Activated naive CD8-positive, alpha-beta T cell treated with anti-CD3 and anti-CD28 coated beads, Interleukin-2, amount 10 ng/mL, durations not matched to agents 7 days and 5 days (primary cell): ENCODE measurements around the gene ANKRD31. TPM values are rescaled to one million over a fixed set of nuclear protein-coding genes. Genes with fewer than 3 reads are reported as not detected.
"Not testable (repeated sequence)": the region's sequence is repeated elsewhere in the genome, so short reads cannot be mapped to it uniquely, and the experiment has no call there.

Experiments
- ATAC-seq: fragments of 150-1000 bp; cut with Tn5 transposase; one replicate; pipeline ENCODE4 v1.10.0; 2021; ENCODE audit warnings: low read depth, moderate library complexity
- POLR2A ChIA-PET: fragments of 350-600 bp; sonication (Branson Sonifier 250); formaldehyde crosslinking; loops from one replicate; lab custom pipeline; 2021; ENCODE audit warnings: antibody characterized with exemption; lab: Charles Lee
- DNase-seq: peaks from one replicate; pipeline ENCODE4 v3.0.0; 2021
- H3K27ac Mint-ChIP-seq: one replicate; pipeline ENCODE4 v1.8.0; 2022; ENCODE audit warnings: mild to moderate bottlenecking, mixed read lengths
- H3K27me3 Mint-ChIP-seq: one replicate; pipeline ENCODE4 v1.8.0; 2022; ENCODE audit warnings: mild to moderate bottlenecking, moderate library complexity, mixed read lengths
- H3K36me3 Mint-ChIP-seq: one replicate; pipeline ENCODE4 v1.8.0; 2021; ENCODE audit warnings: mild to moderate bottlenecking, mixed read lengths
- H3K4me1 Mint-ChIP-seq: one replicate; pipeline ENCODE4 v1.8.0; 2021; ENCODE audit warnings: mixed read lengths
- H3K4me3 Mint-ChIP-seq: one replicate; pipeline ENCODE4 v1.8.0; 2022; ENCODE audit warnings: mild to moderate bottlenecking, moderate library complexity, mixed read lengths
- H3K9me3 Mint-ChIP-seq: one replicate; pipeline ENCODE4 v1.8.0; 2021; ENCODE audit warnings: mixed read lengths
- total RNA-seq, 2 experiments: library from RNA; stranded (reverse); gene quantifications; one replicate each; pipeline ENCODE4 v1.2.3, GENCODE V29; 2021

ANKRD31 gene
- total RNA-seq, 2 experiments from 2014 or later, result 0.51 to 0.58 TPM

DNA sequence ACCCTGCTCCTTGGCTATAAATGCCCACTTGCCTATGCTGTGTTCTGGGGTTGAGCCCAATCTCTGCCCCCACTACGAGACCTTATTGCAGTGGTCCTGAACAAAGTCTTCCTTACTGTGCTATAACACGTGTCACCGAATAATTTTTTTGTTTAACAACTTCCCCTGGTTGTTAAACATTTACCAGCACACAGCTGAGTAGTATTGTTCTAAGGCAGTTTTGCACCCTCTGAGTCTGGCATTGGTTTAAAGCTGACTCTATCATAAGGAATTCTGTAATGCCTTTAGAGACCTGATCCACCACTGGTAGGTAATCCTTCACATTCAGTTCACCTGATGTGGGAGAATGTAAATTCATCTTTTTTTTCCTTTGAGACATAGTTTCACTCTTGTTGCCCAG, 25.6 kb upstream of the ANKRD31 start:
- no peak overlapping the region for H3K27ac Mint-ChIP-seq

DNA sequence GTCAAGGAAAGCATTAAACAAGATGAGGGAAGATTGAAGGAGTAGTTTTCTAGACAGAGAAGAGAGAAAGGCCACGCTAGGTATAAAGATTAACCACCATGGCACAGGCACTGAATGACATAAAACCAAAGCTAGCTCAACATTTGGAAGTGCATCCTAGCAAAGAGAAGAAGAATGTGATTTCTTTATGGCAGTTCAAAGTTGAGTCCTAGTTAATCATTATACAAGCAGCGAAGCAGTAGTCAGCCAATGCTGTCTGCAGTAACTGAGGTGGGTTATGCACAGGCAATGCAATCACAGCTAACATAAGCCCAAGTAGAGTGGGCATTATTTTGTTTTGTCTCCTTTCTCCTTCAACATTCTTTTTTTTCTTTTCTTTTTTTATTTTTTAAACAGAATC, 24.0 kb upstream of the ANKRD31 start:
- H3K27ac Mint-ChIP-seq, result no peak overlapping the region
- H3K36me3 Mint-ChIP-seq, result no peaks in the 10 kb centered on the region
- H3K9me3 Mint-ChIP-seq, result peaks cover 5% of the 10 kb centered on the region
- no peak for DNase-seq
- no peak for ATAC-seq
- peaks cover 6% of the 10 kb centered on the region for H3K27me3 Mint-ChIP-seq
- POLR2A ChIA-PET, result no interaction called here
- H3K4me1 Mint-ChIP-seq, result no peaks in the 10 kb centered on the region
- H3K4me3 Mint-ChIP-seq, result no peak overlapping the region

More for the DNA sequence above, 25.6 kb upstream of the ANKRD31 start:
- Mint-ChIP-seq H3K27me3 (peaks cover 6% of the 10 kb centered on the region), H3K4me3 (no peak overlapping the region), H3K36me3 (no peaks in the 10 kb centered on the region), H3K4me1 (no peaks in the 10 kb centered on the region), H3K9me3 (no peaks in the 10 kb centered on the region)
- DNase-seq (no peak), ATAC-seq (no peak)
- POLR2A ChIA-PET, result no interaction called here

DNA sequence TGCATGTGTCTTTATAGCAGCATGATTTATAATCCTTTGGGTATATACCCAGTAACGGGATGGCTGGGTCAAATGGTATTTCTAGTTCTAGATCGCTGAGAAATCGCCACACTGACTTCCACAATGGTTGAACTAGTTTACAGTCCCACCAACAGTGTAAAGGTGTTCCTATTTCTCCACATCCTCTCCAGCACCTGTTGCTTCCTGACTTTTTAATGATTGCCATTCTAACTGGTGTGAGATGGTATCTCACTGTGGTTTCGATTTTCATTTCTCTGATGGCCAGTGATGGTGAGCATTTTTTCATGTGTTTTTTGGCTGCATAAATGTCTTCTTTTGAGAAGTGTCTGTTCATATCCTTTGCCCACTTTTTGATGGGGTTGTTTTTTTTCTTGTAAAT, 13.8 kb upstream of the ANKRD31 start:
- ATAC-seq, H3K4me1 Mint-ChIP-seq, H3K9me3 Mint-ChIP-seq, H3K4me3 Mint-ChIP-seq, DNase-seq, H3K27ac Mint-ChIP-seq, POLR2A ChIA-PET, H3K36me3 Mint-ChIP-seq, H3K27me3 Mint-ChIP-seq: not testable (repeated sequence)

DNA sequence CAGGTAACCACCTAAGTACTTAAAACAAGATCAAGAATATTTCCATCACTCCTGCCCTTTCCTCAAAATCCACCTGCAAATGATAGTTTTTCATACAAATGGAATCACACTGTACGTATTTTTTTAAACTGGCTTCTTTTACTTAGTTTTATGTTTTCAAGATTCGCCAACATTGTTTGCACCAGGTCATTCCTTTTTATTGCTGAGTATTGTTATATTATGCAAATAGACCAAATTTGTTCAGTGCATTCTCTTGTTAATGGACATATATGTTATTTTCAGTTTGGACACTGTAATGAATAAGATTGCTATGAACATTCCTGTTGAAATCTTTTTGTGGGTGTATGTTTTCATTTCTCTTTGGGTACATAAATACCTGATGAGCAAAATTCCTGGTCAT, 8.3 kb upstream of the ANKRD31 start:
- H3K4me3 Mint-ChIP-seq, result no peak overlapping the region
- no peaks in the 10 kb centered on the region for H3K36me3 Mint-ChIP-seq
- POLR2A ChIA-PET, result no interaction called here
- H3K9me3 Mint-ChIP-seq, result no peaks in the 10 kb centered on the region
- no peak for ATAC-seq
- H3K27ac Mint-ChIP-seq, result no peak overlapping the region
- DNase-seq, result no peak
- H3K4me1 Mint-ChIP-seq, result no peaks in the 10 kb centered on the region
- H3K27me3 Mint-ChIP-seq, result peaks cover 3% of the 10 kb centered on the region

DNA sequence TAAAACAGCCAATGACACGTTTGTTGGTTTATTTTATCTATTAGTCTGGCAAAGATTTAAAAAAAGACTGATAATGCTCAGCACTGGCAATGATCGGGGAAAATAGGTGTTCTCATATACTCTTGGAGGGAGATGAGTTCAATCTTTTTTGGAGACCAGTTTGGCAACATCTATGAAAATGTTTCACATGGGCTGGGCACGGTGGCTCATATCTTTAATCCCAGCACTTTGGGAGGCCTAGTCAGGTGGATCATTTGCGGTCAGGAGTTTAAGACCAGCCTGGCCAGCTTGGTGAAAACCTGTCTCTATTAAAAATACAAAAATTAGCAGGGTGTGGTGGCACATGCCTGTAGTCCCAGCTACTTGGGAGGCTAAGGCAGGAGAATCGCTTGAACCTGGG, 6.8 kb upstream of the ANKRD31 start:
- no peak overlapping the region for H3K4me3 Mint-ChIP-seq
- H3K36me3 Mint-ChIP-seq, result no peaks in the 10 kb centered on the region
- peaks cover 2% of the 10 kb centered on the region for H3K4me1 Mint-ChIP-seq
- DNase-seq, result no peak
- H3K27me3 Mint-ChIP-seq, result no peaks in the 10 kb centered on the region
- H3K27ac Mint-ChIP-seq, result no peak overlapping the region
- ATAC-seq, result no peak
- H3K9me3 Mint-ChIP-seq, result no peaks in the 10 kb centered on the region
- POLR2A ChIA-PET, result no interaction called here

DNA sequence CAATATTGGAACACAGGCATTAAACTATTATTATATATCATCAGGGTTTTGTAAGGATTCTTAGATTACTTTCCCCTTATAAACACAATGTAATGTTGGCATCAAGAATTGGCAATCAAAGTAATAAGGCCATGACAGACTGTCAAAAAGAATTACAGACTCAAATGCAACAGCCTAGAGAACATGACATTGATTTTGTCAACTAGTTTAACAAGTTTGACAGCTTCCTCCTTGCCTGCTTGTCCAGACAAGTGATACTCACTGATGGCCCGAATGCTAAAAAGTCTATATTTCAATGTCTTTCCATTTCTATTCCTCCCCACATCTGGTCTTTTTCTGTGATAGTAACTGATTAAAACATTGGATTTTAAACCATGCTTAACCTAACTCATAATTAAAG, 6.4 kb upstream of the ANKRD31 start:
- POLR2A ChIA-PET, result no interaction called here
- Mint-ChIP-seq H3K36me3 (no peaks in the 10 kb centered on the region), H3K27ac (no peak overlapping the region), H3K27me3 (no peaks in the 10 kb centered on the region), H3K4me1 (peaks cover 3% of the 10 kb centered on the region), H3K9me3 (no peaks in the 10 kb centered on the region), H3K4me3 (no peak overlapping the region)
- ATAC-seq, result no peak
- DNase-seq, result no peak

DNA sequence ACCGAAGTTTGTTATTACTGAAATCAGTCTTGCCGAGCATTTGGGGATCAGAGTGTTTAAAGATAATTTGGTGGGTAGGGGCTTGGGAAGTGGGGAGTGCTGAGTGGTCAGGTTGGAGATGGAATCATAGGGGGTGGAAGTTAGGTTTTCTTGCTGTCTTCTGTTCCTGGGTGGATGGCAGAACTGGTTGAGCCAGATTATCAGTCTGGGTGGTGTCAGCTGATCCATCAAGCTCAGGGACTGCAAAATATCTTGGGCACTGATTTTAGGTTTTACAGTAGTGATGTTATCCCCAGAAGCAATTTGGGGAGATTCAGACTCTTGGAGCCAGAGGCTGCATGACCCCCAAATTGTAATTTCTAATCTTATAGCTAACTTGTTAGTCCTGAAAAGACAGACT, 5.4 kb upstream of the ANKRD31 start:
- Mint-ChIP-seq H3K4me1 (peaks cover 6% of the 10 kb centered on the region), H3K27ac (no peak overlapping the region), H3K4me3 (no peak overlapping the region), H3K36me3 (no peaks in the 10 kb centered on the region), H3K9me3 (no peaks in the 10 kb centered on the region), H3K27me3 (no peaks in the 10 kb centered on the region)
- ATAC-seq (no peak), DNase-seq (no peak)
- POLR2A ChIA-PET, result interaction anchor here (0.5 kb wide), 1 partner anchor 71 kb away, joined by 3 read pairs; no protein-coding TSS in a partner anchor

DNA sequence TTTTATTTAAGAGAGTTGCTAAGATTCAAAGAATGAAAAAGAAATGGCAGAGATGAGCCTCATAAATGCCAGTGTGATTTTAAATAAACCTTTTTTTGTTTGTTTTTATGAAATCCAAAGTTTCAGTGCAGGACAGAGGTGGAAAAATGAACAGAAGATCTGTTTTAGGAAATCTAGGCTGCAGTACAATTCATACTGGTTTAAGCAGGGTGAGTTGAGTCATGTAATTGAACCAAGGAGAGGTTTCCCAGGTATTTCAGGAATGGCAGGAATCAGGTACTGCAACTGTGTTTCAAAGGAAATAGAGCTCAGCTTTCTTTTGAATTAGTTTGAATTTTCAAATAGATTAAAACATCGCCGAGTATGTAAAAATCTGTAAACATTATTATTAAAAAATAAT, 3.0 kb upstream of the ANKRD31 start:
- no peaks in the 10 kb centered on the region for H3K27me3 Mint-ChIP-seq
- no peaks in the 10 kb centered on the region for H3K36me3 Mint-ChIP-seq
- H3K9me3 Mint-ChIP-seq, result no peaks in the 10 kb centered on the region
- DNase-seq (no peak), ATAC-seq (no peak)
- no peak overlapping the region for H3K4me3 Mint-ChIP-seq
- H3K4me1 Mint-ChIP-seq, result peaks cover 14% of the 10 kb centered on the region
- no peak overlapping the region for H3K27ac Mint-ChIP-seq
- POLR2A ChIA-PET, result no interaction called here

DNA sequence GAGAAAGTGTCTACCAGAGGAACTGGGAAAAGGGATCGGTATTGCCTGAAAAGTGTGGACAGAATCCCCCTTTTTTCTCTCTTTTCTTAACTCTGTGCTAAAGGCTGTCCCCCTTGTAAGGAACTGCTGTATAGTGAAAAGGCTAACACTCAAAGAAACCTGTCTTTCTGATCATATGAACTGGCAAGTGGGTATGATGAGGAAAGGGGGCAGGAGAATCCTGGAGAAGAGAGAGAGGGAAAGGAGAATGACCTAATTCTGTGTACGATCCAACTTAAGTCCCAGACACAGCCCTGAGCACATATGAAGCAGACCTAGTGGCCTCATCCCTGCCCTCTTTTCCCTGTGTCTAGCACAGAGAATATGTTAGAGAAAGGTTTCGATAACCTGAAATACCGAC, 967 bp downstream of the ANKRD31 start:
- H3K36me3 Mint-ChIP-seq, result no peaks in the 10 kb centered on the region
- H3K4me1 Mint-ChIP-seq, result peaks cover 14% of the 10 kb centered on the region
- DNase-seq (no peak), ATAC-seq (no peak)
- H3K27me3 Mint-ChIP-seq, result no peaks in the 10 kb centered on the region
- POLR2A ChIA-PET, result interaction anchor here (0.6 to 2.8 kb wide), 12 partner anchors 101 to 477 kb away, joined by 3 to 31 read pairs (median 6); partner anchors contain the start of genes GCNT4 and HMGCR
- H3K27ac Mint-ChIP-seq, result peak overlapping the region; percentile 98
- H3K4me3 Mint-ChIP-seq, result peak overlapping the region; percentile 89
- H3K9me3 Mint-ChIP-seq, result no peaks in the 10 kb centered on the region

DNA sequence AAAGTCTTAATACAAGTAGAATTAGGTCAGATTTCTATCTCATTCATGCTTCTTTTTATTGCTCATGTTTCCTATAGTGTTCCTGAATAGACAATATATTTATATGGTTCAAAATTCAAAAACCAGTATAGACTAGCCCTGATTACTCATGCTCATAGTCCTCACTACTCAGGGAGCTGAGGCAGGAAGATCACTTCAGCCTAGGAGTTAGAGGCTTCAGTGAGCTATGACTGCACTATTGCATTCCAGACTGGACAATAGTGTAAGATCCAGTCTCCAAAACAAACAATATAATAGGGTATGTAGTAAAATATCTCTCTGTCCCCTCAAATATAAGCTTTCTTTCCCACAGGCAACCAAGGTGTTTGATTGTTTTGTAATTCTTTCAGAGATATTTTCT, 2.4 kb downstream of the ANKRD31 start:
- Mint-ChIP-seq H3K27ac (no peak overlapping the region), H3K36me3 (no peaks in the 10 kb centered on the region), H3K4me3 (no peak overlapping the region), H3K9me3 (no peaks in the 10 kb centered on the region), H3K4me1 (peaks cover 14% of the 10 kb centered on the region), H3K27me3 (no peaks in the 10 kb centered on the region)
- POLR2A ChIA-PET, result no interaction called here
- DNase-seq, result no peak
- no peak for ATAC-seq

DNA sequence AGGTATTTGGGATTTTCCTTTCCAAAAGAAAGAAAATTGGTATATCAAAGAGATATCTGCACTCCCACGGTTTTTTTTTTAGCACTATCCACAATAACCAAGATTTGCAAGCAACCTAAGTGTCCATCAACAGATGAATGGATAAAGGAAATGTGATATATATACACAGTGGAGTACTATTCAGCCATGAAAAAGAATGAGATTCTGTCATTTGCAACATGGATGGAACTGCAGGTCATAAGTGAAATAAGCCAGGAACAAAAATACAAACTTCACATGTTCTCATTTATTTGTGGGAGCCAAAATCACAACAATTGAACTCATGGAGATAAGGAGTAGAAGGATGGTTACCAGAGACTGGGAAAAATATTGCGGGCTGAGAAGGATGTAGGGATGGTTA, 9.8 kb downstream of the ANKRD31 start:
- POLR2A ChIA-PET, result interaction anchor here (0.5 kb wide), 1 partner anchor 1704 kb away, joined by 3 read pairs; no protein-coding TSS in a partner anchor
- H3K27me3 Mint-ChIP-seq, result no peaks in the 10 kb centered on the region
- no peak overlapping the region for H3K4me3 Mint-ChIP-seq
- no peak overlapping the region for H3K27ac Mint-ChIP-seq
- peaks cover 2% of the 10 kb centered on the region for H3K36me3 Mint-ChIP-seq
- ATAC-seq (no peak), DNase-seq (no peak)
- no peaks in the 10 kb centered on the region for H3K4me1 Mint-ChIP-seq
- peaks cover 2% of the 10 kb centered on the region for H3K9me3 Mint-ChIP-seq

DNA sequence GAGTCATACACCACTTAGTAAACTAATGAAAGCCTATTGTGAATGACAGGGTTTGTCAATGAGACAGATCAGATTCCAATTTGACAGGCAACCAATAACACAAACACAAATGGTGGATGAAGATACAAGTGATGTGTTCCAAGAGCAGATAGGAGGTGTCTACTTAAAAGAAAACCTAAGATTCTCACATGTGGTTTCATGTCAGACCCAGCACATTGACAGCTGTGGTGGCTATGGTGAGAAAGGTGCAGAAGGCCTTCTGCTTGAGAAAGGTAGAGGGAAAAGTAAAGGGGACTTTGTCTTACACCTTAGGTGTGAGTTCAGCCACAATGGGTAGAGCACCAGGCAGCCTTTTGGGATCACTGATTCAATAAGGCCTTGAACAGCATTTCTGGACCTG, 11.2 kb downstream of the ANKRD31 start:
- Mint-ChIP-seq H3K9me3 (peaks cover 4% of the 10 kb centered on the region), H3K27ac (no peak overlapping the region), H3K27me3 (no peaks in the 10 kb centered on the region), H3K4me1 (no peaks in the 10 kb centered on the region), H3K36me3 (peaks cover 2% of the 10 kb centered on the region), H3K4me3 (no peak overlapping the region)
- ATAC-seq (no peak), DNase-seq (no peak)
- POLR2A ChIA-PET, result no interaction called here

DNA sequence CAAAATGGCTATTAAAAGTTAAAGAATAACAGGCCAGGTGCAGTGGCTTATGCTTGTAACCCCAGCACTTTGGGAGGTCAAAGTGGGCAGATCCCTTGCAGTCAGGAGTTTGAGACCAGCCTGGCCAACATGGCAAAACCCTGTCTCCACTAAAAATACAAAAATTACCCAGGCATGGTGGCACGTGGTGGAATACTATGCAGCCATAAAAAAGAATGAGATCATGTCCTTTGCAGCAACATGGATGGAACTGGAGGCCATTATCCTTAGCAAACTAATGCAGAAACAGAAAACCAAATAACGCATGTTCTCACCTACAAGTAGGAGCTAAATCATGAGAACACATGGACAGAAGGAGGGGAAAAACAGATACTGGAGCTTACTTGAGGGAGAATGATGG, 15.9 kb downstream of the ANKRD31 start:
- DNase-seq, H3K4me3 Mint-ChIP-seq, ATAC-seq, H3K27ac Mint-ChIP-seq, H3K27me3 Mint-ChIP-seq, POLR2A ChIA-PET, H3K4me1 Mint-ChIP-seq: not testable (repeated sequence)
- Mint-ChIP-seq H3K9me3 (peaks cover 18% of the 10 kb centered on the region), H3K36me3 (peaks cover 21% of the 10 kb centered on the region)

DNA sequence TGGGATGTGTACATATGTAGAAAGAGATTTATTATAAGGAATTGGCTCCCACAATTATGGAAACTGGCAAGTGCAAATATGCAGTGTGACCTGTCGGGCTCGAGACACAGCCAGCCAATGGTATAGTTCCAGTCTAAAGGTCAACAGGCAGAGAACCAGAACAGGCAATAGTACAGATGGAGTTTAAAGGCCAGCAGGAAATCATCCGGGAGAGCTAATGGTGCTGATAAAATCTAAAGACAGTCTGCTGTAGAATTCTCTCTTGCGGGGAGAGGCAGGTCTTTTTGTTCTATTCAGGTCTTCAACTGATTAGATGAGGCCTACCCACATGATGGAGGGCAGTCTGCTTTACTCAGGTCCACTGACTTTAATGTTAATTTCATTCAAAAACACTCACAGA, 21.8 kb downstream of the ANKRD31 start:
- H3K27me3 Mint-ChIP-seq, result no peaks in the 10 kb centered on the region
- peaks cover 19% of the 10 kb centered on the region for H3K36me3 Mint-ChIP-seq
- H3K4me1 Mint-ChIP-seq, result peaks cover 2% of the 10 kb centered on the region
- ATAC-seq (no peak), DNase-seq (no peak)
- POLR2A ChIA-PET, result no interaction called here
- H3K27ac Mint-ChIP-seq, result no peak overlapping the region
- no peak overlapping the region for H3K4me3 Mint-ChIP-seq
- H3K9me3 Mint-ChIP-seq, result peaks cover 18% of the 10 kb centered on the region

DNA sequence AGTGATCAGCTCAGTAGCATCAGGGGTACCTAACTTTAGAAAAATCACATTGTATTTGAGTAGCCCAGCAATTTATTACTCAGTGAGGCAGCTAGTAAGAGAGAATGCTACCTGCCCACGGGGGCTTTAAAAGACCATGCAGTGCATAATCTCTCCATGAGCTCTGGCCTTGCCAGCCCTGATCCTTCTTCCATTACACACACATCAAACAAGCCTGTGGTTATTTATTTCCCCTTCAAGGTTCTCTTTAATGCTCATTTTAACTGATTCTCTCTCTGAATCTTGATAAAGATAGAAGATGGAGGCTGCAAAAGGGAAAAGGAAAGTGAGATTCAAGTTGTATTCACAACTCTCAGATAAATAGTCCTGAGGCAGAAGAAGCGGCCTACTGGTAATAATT, 22.3 kb downstream of the ANKRD31 start:
- Mint-ChIP-seq H3K4me1 (peaks cover 2% of the 10 kb centered on the region), H3K27me3 (no peaks in the 10 kb centered on the region), H3K4me3 (no peak overlapping the region), H3K27ac (no peak overlapping the region), H3K9me3 (peaks cover 18% of the 10 kb centered on the region), H3K36me3 (peaks cover 17% of the 10 kb centered on the region)
- POLR2A ChIA-PET, result no interaction called here
- ATAC-seq (no peak), DNase-seq (no peak)
